HG03439 (cell line): ENCODE data around the gene SOX6.
"Not testable (repeated sequence)": the region's sequence is repeated elsewhere in the genome, so short reads cannot be mapped to it uniquely, and the experiment has no call there.

ENCODE experiments used
- ATAC-seq: cut with Tn5 transposase; IDR thresholded peaks from one replicate; pipeline ENCODE4 v1.9.1; 2021; ENCODE audit warnings: mild to moderate bottlenecking, moderate library complexity; ENCODE audit not compliant: unreplicated experiment

Gene SOX6

GRCh38 chr11:16059332-16059731 lies 297.0 kb downstream of the SOX6 start:
- no peak for ATAC-seq

- no peak for ATAC-seq
Measured at GRCh38 chr11:16058671-16059070, 297.7 kb downstream of the SOX6 start.

- no peak for ATAC-seq
Measured at GRCh38 chr11:16052750-16053149, 303.6 kb downstream of the SOX6 start.

DNA sequence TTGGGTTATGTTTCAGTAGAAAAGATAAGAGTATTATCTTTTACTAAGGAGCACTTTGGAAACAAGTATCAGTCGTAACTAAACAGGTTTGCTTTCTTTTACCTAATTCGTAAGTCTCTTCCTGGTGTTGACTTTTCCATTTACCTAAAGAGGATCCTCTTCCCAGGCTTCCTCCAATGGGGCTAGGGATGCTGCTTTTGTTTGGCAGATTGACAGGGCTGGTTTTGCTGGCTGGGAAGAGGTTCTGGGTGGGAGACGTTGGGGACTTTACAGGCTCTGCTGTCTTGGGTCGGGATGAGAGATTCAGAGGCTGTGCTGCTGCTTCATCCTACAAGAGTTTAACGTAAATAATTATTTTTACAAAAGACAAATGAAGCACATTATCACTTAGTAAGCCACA lies 306.7 kb downstream of the SOX6 start:
- no peak for ATAC-seq

DNA sequence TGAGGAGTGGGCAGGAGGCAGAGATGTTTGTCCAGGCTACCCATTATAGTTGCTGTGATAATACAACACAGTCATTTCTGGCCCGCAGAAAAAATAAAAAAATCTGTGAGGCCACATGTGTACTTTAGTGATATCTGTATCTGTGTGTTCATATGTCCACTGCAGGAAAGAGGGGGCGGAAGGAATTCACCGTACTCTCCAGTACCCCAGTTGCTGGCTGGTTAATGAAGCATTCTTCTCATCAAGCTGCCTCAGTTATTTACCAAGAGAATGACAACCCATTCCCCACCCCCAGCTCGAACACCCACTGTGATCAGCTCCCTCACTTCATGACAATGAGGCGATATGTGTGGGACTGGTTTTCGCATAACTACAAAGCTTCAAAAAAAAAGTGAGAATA lies 309.3 kb downstream of the SOX6 start:
- no peak for ATAC-seq

DNA sequence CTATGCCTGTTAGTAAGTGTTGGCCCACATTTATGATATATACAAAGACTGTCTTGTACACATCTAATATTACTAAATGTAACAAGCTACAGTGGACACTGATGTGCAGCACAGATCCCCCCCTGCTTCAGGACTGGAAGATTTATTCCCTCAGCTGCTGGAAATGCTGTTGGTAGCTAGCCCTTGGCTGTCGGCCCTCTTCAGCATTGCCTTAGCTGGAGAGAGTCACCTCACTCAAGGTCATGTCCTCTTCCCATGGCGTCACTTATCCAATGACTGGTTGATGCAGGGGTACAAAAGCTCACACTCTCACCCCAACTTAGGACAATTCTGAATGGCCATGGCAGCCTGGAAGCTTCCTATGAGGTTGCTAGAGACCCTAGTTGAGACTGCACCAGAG lies 312.7 kb downstream of the SOX6 start:
- ATAC-seq: no peak

- ATAC-seq: no peak
Measured at GRCh38 chr11:16041207-16041606, 315.1 kb downstream of the SOX6 start.

- no peak for ATAC-seq
Measured at GRCh38 chr11:16040151-16040550, 316.2 kb downstream of the SOX6 start.

- no peak for ATAC-seq
Measured at GRCh38 chr11:16037179-16037578, 319.2 kb downstream of the SOX6 start.

GRCh38 chr11:16036218-16036617 lies 320.1 kb downstream of the SOX6 start:
- no peak for ATAC-seq

GRCh38 chr11:16034074-16034473 lies 322.3 kb downstream of the SOX6 start:
- no peak for ATAC-seq

DNA sequence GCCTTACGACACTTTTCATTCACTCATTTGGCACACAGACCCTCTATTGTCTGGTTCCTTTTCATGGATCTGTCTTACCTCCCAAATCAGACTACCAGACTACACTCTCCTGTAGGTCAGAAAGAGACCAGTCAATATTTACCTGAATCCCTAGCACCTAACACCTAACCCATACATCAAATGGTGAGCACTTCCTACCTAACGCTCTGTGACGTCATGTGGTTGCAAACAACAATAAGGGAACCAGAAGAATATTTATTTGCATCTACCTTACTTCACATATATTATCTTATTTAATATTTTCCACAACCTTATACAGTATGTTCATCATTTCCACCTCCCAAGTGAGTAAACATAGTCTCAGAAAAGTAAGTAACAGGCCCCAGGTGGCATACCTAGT lies 323.4 kb downstream of the SOX6 start:
- ATAC-seq: no peak

- ATAC-seq: no peak
Measured at GRCh38 chr11:16031210-16031609, 325.1 kb downstream of the SOX6 start.

GRCh38 chr11:16030664-16031063 lies 325.7 kb downstream of the SOX6 start:
- no peak for ATAC-seq

DNA sequence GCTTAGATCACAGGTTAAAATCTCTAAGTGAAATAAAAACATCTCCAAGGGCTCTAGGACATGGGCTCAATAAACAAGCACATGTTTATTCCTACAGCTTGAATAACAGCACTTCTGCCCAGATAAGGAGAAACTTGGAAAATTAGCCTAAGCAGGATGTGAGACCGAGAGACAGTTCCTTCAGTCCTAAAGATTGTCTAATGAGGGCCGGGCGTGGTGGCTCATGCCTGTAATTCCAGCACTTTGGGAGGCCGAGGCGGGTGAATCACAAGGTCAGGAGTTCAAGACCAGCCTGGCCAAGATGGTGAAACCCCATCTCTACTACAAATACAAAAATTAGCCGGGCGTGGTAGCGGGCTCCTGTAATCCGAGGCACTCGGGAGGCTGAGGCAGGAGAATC lies 327.2 kb downstream of the SOX6 start:
- ATAC-seq: not testable (repeated sequence)

DNA sequence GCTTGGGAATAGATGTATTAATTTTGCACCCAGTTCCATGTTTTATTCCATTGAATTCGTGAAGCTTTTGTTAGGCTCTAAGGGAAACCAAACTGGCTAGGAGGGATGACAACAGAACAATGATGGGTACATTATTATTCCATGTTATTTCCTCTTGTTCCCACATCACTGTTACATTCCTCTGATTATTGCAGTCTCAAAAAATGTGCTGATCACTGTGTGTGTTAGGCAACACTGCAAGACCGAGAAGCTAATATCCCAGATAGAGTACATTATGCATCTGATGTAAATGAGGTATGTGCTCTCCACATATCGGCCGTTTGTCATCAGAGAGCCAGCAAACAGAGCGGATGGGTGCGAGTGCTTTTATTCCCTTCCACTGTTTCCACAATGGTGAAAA lies 327.9 kb downstream of the SOX6 start:
- ATAC-seq: no peak

- no peak for ATAC-seq
Measured at GRCh38 chr11:16027621-16028020, 328.7 kb downstream of the SOX6 start.

DNA sequence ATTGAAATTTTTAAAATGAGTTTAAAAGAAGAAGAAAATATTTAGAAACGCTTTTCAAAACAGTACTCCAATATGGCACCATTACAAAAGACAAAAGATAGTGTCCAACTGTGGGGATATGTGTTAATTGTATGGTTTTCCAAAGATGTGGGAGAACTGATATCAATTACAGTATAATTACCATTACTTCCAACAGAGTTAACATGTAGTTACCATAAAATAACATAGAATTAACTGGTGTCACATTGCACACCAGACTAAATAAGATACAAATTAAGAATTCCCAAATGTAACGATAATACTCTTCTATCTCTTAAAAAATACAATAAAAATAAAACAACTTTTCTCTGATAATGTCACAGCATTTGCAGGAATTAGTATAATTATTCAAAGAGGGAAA lies 329.5 kb downstream of the SOX6 start:
- ATAC-seq: no peak

GRCh38 chr11:16018931-16019330 lies 337.4 kb downstream of the SOX6 start:
- no peak for ATAC-seq

DNA sequence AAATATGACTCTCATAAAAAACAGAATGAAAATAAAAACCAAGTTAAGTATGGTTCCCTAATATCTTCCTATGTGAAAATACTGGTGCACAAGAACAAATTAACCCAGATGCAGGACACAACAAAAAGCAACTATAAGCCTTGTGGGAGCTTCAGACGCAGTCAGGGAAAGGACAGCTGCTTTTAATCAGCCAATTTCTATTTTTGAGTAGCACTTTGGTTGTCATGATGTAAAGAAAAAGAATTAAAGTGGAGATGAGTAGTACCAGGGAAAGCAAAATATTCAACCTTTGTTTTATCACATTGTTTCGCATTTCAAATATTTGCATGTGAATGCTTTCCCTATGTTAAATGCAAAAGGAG lies 339.9 kb downstream of the SOX6 start:
- no peak for ATAC-seq

GRCh38 chr11:16015741-16016467 lies 340.4 kb downstream of the SOX6 start:
- ATAC-seq: no peak

- no peak for ATAC-seq
Measured at GRCh38 chr11:16013649-16014275, 342.6 kb downstream of the SOX6 start.

DNA sequence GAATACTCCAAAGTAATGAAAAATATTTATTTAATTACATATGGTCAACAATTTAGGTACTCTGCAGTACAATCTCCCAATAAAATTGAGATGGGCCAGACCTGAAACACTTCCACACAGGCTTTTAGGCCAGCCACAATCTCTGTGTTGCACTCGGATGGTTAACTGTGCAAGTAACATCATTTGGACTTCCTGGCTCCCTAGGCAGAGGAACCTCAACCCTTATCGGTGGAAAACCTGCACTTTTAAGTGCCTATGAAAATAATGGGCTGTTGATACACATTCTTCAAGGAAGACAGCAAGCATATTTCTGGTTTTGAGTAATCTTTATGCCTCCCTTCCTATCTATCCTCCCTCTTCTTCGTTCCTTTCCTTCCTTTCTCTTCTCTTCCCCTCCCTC lies 343.1 kb downstream of the SOX6 start:
- no peak for ATAC-seq
